Fibroblast of mammary gland (primary cell): Measurements from ENCODE around the gene HIPK4.
"Not testable (repeated sequence)": the region's sequence is repeated elsewhere in the genome, so short reads cannot be mapped to it uniquely, and the experiment has no call there.

Source experiments
- DNase-seq: peaks from one replicate; pipeline ENCODE4 v3.0.0-alpha.2; 2010; ENCODE audit warnings: low read depth
- H3K4me3 ChIP-seq: 2 replicates; pipeline ENCODE4 v1.5.1; 2011; ENCODE audit warnings: low read depth, mild to moderate bottlenecking, low read length, moderate library complexity; ENCODE audit not compliant: control insufficient read depth
- TF ChIP-seq, protein P1 (sequence below): conservative IDR thresholded peaks from 2 replicates; pipeline ENCODE4 v1.5.1; 2011; ENCODE audit warnings: low read depth, low read length, inconsistent platforms; ENCODE audit not compliant: control insufficient read depth, insufficient read depth

HIPK4 gene, protein sequence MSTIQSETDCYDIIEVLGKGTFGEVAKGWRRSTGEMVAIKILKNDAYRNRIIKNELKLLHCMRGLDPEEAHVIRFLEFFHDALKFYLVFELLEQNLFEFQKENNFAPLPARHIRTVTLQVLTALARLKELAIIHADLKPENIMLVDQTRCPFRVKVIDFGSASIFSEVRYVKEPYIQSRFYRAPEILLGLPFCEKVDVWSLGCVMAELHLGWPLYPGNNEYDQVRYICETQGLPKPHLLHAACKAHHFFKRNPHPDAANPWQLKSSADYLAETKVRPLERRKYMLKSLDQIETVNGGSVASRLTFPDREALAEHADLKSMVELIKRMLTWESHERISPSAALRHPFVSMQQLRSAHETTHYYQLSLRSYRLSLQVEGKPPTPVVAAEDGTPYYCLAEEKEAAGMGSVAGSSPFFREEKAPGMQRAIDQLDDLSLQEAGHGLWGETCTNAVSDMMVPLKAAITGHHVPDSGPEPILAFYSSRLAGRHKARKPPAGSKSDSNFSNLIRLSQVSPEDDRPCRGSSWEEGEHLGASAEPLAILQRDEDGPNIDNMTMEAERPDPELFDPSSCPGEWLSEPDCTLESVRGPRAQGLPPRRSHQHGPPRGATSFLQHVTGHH

DNA sequence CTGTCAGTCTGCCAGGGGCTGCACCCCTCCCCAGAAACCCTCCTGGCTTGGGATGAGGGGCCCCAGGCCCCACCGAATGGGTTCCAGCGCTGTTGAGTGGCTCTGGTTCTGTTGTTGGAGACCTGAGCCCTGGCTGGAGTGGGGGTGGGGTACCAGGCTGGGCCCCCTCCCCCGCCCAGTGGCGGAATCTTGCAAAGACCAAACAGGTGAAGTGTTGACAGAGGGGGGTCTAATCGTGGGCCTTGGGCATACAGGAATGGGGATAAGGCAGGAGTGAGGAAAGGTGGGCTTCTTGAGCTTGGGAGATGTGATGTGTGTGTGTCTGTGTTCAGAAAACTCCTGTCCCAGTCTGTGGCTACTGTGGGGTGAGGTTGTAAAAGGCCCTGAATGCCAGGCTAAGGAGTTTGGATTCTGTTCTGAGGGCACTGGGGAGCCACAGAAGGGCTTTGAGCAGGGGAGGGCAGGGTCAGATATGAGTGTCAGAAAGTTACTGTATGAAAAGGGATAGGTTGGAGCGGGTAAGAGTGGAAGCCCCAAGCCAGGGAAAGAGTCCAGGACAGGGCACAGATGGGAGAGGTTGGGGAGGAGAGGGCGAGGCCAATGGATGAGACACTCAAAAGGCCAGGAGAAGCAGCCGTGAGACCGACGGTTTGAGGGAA is at the start of gene HIPK4:
Gene HIPK4 (minus strand): TSS at position 98 of the 659 bp plus-strand sequence. CDS start 279 bp downstream, outside the sequence.
- DNase-seq = no peak
- no peak within 1 kb of the TSS for H3K4me3 ChIP-seq
- TF ChIP-seq, protein P1, sequence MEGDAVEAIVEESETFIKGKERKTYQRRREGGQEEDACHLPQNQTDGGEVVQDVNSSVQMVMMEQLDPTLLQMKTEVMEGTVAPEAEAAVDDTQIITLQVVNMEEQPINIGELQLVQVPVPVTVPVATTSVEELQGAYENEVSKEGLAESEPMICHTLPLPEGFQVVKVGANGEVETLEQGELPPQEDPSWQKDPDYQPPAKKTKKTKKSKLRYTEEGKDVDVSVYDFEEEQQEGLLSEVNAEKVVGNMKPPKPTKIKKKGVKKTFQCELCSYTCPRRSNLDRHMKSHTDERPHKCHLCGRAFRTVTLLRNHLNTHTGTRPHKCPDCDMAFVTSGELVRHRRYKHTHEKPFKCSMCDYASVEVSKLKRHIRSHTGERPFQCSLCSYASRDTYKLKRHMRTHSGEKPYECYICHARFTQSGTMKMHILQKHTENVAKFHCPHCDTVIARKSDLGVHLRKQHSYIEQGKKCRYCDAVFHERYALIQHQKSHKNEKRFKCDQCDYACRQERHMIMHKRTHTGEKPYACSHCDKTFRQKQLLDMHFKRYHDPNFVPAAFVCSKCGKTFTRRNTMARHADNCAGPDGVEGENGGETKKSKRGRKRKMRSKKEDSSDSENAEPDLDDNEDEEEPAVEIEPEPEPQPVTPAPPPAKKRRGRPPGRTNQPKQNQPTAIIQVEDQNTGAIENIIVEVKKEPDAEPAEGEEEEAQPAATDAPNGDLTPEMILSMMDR = no peak

DNA sequence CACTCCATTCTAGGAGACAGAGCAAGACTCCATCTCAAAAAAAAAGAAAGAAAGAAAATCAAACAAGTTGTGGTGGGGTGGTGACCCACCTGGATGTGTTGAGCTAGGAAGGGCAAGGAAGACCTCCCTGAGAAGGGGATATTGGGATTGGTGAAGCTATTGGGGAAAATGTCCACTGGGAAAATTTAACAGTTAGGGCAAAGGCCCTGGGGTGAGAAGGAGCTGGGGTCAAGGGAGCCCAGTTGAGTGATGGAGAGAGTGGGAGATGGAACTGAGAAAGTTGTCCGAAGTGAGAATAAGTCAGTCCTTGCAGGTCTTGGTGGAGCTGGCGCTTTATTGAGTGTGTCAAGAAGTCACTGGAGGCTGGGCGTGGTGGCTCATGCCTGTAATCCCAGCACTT is 48.3 kb upstream of the HIPK4 start:
- no peak for DNase-seq
- no peak overlapping the region for H3K4me3 ChIP-seq
- TF ChIP-seq, protein P1 = no peak

DNA sequence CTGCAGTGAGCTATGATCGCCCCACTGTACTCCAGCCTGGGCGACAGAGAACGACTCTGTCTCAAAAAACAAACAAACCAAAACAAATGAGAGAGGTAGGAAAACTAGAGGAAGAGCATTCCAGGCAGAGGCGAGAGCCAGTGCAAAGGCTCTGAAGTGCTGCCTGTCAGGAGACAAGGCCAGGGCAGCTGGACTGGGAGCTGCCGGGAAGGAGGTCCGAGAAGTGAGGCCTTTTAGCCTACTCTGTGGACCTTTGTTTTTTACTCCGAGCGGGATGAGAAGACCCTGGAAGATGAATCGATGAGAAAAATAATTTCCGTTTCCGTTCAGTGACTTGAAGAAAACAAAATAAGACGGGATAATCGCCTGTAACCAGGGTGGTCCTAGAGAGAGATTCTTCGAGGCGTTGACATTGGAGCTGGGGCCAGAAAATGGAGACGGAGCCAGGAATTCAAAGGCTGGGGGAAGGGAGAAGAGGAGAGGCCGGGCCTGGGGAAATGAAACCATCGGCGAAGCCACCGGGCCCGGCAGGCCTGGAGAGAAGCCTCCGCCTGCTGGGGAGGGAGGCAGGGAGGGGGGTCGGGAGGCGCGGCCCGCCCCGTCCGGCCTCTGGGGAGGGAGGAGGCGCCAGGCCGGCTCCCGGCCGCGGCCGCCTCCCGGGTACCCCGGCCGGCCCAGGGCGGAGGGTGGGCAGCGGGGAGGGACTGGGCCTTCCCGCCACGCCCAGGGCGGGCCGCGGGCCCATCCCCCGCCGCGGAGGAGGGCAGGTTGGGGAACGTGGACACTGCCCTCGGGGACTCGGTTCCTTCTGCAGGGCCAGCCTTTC is 43.6 kb upstream of the HIPK4 start:
- DNase-seq = peak; percentile 85
- peak overlapping the region; percentile 41 for H3K4me3 ChIP-seq
- TF ChIP-seq, protein P1 = no peak

DNA sequence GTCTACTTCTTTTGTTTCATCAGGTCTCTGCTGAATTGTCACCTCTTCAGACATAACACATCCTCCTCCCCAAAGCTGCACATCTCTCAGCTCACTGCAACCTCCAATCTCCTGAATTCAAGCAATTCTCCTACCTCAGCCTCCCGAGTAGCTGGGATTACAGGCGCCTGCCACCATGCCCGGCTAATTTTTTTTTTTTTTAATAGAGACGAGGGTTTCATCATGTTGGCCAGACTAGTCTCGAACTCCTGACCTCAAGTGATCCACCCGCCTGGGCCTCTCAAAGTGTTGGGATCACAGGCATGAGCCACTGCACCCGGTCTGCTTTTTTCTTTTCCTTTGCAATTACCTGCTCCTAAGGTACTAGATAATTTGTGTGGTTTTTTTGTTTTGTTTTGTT is 42.8 kb upstream of the HIPK4 start:
- peak overlapping the region; percentile 41 for H3K4me3 ChIP-seq
- not testable (repeated sequence) for DNase-seq

DNA sequence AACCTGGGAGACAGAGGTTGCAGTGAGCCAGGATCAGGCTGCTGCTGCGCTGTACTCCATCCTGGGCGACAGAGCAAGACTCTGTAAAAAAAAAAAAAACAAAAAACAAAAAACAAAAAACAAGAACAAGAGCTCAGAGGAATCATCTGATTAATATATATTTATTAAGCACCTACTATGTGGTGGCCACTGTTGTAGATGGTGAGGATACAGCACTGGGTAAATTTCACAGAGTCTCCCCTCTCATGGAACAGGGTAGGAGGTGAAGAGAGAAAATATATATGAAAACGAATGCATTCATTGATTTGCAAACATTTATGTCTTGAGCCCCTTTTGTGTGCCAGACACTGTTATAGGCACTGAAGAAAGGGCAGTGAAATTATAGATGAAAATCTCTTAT is 41.7 kb upstream of the HIPK4 start:
- no peak overlapping the region for H3K4me3 ChIP-seq
- TF ChIP-seq, protein P1 = no peak
- no peak for DNase-seq

DNA sequence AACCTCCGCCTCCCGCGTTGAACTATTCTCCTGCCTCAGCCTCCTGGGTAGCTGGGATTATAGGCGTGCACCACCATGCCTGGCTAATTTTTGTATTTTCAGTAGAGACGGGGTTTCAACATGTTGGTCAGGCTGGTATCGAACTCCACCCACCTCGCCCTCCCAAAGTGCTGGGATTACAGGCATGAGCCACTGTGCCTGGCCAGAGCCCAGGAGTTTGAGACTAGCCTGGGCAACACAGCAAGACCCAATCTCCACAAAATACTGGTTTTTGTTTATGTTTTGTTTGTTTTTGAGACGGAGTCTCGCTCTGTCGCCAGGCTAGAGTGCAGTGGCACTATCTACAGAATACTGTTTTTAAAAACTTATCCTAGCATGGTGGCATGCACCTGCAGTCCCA is 40.3 kb upstream of the HIPK4 start:
- DNase-seq, H3K4me3 ChIP-seq: not testable (repeated sequence)

DNA sequence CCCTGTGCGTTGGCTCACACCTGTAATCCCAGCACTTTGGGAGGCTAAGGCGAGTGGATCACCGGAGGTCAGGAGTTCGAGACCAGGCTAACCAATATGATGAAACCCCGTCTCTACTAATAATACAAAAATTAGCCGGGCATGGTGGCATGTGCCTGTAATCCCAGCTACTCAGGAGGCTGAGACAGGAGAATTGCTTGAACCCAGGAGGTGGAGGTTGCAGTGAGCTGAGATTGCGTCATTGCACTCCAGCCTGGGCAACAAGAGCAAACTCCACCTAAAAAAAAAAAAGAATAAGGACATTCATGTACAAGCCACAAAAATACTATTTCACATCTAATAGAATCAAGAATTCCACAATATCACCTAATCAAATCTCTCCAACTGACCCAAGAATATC is 38.2 kb upstream of the HIPK4 start:
- not testable (repeated sequence) for DNase-seq, H3K4me3 ChIP-seq
